ENCODE results near the gene RBBP7. TPM values are rescaled to one million over a fixed set of nuclear protein-coding genes. Genes with fewer than 3 reads are reported as not detected.

Gene RBBP7
- 88.3 and 98.8 TPM in 2 replicates for total RNA-seq

DNA sequence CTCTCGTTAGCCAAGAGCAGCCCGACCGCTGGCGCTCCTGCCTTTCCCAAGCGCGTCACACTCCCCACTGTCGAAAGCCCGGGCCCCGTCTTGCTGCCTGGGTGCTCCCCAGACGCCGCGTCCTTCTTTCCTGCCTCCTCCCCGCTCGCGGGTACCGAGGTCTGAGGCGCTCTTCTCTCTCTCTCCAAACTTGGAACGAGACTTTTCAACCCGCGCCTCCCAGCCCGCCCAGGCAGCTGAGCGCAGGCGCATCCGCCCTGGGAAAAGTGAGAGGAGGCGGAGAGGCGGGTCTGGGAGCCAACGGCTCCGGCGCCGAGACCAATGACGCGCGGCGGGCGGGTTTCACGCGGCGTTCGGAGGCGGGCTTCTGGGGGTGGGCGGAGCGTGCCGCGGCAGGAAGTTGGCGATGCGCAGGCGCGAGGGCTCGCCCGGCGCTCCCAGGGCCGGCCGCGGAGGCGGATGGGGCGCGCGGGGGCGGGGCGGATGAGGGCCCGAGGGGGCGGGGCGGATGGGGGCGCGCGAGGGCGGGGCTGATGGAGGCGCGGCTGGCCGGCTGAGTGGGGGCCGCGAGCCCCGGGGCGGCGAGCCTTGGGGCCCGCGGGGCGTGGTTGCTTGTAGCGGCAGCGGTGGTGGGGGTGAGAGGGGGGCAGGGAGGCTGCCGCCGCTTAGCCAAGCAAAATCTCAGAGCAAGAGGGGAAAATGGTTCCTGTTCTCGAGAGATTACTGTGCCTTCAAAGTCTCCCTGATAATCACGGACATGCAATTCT, at the start of gene RBBP7:
Gene RBBP7, minus strand, starts transcription at position 268 of the 767 bp plus-strand sequence. CDS start 309 bp downstream, outside the sequence.

Other genes with a start within 250 kb of the RBBP7 start
- gene S100G, start 220.2 kb downstream of the RBBP7 start, total RNA-seq = not detected in 2 replicates
- gene CTPS2, start 157.7 kb downstream of the RBBP7 start, total RNA-seq = 6.0 and 10.0 TPM in 2 replicates
- 23.5 and 30.8 TPM in 2 replicates for gene SYAP1, start 150.8 kb downstream of the RBBP7 start, total RNA-seq
- gene TXLNG, start 83.9 kb downstream of the RBBP7 start, total RNA-seq = 7.1 and 11.2 TPM in 2 replicates
- gene REPS2, start 76.3 kb upstream of the RBBP7 start, total RNA-seq = 1.6 and 3.8 TPM in 2 replicates